ENCODE measurements around the gene PGA3.
"Not testable (repeated sequence)": the region's sequence is repeated elsewhere in the genome, so short reads cannot be mapped to it uniquely, and the experiment has no call there.

PGA3 gene

DNA sequence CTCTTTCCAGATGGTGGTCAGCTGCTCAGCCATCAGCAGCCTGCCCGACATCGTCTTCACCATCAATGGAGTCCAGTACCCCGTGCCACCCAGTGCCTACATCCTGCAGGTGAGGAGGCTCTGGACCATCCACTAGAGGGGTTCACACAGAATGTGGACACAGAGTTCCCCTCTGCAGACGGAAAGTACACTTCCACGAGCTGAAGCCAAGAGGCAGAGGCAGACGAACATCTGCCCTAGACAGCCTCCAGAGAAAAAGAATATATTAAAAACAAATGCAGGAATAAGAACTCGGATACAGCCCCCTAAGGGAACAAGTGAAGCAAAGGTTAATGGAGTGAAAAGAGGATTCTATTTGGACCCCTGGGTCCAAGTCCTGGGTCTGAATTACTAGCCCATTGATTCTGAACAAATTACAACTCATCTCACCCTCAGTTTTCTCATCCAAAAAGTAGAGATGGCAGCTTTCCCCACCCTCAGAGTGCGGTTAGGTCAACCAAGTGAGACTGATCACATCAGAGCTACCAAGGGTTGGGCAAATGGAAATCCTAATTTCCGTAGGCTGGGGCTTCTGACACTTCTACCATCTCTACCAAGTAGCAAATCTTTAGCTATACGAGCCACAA, 8.1 kb downstream of the PGA3 start:
- not testable (repeated sequence) for DNase-seq

DNA sequence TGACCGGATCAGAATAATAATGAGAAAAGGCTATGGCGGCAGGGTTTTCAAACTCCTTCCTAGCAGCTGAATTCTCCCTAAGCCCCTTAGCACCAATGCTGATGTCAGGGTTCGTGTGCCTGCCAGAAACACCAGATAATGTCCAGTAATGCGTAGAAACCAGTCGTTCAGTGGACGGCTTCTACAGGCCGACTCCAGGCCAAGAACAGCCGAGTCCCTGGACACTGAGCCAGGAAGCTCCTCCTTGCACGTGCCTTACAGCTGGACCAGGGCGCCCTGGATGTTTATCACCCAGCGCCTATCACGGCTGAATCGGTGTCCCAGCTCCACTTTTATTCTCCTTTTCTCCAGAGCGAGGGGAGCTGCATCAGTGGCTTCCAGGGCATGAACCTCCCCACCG, 8.9 kb downstream of the PGA3 start:
- DNase-seq, result not testable (repeated sequence)

DNA sequence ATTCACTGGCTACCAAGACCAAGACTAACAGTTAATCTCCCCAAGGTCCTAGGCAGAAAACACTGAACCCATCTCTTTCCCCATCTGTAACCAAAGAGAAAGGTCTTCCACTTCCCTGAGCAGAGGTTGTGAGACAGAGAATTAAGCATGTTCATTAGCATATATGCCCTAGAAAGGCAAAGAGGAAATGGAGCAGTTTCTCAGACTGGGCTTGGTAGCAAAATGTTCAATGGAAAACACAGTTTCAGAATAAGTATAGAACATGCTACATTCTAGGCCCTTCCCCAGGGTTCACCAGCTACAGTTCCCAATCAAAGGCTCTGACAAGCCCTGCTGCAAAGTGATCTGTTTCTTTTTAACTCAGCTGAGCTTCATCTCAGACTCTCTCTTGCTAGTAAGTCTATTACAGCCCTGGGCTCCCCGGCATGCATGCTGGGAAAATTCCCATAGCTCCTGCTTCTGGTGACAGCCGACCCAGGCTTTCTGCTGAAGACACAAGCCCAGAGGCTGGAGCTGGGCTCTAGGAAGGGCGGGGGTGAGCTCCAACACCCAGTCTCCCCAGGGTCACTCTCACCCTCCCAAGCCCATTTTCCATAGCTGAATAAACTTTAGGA, 10.5 kb downstream of the PGA3 start:
- not testable (repeated sequence) for DNase-seq

DNA sequence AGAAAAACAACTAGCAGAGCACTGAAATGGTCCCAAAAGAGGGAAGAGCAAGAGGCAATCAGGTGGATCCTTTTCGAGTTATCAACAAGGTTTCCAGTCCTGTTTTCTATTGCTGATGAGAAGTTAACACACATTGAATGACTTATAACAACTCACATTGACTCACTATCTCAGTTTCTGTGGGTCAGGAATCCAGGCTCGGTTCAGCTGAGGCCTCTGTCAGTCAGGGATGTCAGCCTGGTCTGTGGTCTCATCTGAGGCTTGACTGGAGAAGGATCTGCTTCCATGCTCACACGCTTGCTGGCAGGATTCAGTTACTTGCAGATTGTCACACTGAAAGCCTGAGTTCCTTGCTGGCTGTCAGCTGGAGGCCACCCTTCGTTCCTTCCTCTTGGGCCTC, 15.0 kb downstream of the PGA3 start:
- DNase-seq, result not testable (repeated sequence)

DNA sequence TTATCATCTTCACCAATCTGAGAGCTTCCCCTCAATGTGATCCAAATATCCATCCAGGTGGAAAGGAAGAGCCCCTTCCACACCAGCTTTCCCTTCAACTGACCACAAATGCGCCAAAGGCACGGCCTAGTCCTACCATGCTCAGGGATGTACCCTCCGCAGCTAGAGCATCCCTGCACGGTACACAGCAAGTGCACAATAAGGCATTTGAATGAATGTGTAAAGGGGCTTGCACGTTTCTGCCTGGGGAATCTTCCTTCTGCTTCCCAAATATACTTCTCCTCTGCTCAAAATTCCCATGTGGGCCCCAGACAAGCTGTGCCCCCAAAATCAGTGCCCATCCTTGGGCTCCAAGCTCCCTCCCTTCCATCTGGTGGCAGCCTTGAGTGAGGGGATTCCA, 15.7 kb downstream of the PGA3 start:
- DNase-seq, result not testable (repeated sequence)

DNA sequence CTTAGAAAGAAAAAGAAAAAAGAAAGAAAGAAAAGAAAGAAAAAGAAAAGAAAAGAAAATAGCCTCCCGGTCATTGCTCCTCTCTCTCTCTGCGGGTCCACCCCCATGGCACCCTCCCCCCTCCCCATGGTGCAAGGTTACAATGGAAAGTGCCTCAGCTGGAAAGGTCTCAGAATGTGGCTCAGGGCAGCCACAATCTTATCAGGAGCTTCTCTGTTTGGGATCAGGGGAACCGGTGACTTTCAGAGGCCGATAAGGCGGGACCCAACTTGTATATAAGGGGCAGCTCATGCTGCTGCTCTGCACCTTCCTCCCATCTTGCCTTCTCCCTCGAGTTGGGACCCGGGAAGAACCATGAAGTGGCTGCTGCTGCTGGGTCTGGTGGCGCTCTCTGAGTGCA, 18.7 kb downstream of the PGA3 start, which contains the start of gene PGA4:
Gene PGA4 (plus strand): TSS at position 301 of the 400 bp plus-strand sequence. CDS start 54 bp downstream, at position 355.
- DNase-seq, result not testable (repeated sequence)

DNA sequence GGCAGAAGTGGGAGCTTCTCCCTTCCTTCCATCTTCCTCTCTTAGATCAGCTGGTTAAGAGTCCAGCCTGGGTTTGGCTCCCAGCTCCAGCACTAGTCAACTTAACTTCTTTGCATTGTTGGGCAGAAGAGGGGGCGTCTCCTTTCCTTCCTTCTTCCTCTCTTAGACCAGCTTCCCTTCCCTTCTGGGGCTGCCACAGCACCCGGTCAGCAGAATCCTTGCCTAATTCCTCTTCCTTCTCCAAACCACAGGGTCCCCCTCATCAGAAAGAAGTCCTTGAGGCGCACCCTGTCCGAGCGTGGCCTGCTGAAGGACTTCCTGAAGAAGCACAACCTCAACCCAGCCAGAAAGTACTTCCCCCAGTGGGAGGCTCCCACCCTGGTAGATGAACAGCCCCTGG, 19.4 kb downstream of the PGA3 start:
- not testable (repeated sequence) for DNase-seq

DNA sequence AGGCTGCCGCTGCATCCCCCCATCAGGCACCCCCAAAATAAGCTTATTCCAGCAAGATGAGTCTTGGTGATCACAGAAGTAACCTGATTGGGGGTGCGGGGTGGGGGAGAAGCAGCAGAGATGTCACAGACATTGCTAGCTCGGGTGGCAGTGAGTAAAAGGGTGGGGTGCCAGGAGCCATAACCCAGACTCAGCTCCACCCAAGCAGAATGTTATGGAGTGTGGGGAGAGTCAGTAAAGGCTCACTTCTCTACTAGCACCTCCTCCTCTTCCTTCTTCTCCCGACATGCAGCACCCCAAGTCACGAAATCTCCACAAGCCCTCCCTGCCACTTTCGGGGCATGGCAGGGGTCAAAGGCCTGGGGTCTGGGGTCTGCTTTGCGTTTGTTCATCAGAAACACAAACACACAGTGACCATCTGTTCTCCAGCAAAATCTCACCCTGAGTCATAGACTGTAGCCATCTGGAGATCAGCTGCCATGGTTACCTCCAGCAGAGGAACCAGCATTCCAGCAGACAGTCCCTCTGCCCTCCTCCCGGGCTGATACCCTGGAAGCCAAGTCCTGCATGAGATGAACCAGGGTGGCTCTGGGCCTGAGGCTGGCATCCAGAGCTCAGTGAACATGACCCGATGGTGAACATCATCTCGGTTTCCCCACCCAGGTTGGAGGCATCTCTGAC, 23.3 kb downstream of the PGA3 start:
- DNase-seq, result not testable (repeated sequence)

DNA sequence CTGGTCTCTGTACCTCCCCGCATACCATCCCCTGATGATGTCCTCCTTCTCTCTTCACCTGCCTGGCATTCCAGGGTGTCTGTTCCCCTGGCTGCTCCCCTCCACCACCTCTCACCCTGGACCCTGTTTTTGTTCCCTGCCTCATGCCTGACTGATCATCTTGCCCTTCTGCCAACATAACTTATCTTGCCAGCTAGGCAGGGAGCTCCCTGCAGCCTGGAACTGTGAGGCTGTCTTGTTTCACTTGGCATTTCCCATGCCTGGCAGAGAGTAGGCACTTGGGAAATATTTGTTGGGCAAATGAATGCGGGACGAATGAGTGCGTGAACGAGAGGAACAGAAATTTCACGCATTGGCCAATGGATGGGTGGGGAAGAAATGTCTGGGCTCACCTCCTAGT, 26.1 kb downstream of the PGA3 start:
- DNase-seq, result not testable (repeated sequence)

DNA sequence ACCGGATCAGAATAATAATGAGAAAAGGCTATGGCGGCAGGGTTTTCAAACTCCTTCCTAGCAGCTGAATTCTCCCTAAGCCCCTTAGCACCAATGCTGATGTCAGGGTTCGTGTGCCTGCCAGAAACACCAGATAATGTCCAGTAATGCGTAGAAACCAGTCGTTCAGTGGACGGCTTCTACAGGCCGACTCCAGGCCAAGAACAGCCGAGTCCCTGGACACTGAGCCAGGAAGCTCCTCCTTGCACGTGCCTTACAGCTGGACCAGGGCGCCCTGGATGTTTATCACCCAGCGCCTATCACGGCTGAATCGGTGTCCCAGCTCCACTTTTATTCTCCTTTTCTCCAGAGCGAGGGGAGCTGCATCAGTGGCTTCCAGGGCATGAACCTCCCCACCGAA, 27.7 kb downstream of the PGA3 start:
- DNase-seq, result not testable (repeated sequence)

DNA sequence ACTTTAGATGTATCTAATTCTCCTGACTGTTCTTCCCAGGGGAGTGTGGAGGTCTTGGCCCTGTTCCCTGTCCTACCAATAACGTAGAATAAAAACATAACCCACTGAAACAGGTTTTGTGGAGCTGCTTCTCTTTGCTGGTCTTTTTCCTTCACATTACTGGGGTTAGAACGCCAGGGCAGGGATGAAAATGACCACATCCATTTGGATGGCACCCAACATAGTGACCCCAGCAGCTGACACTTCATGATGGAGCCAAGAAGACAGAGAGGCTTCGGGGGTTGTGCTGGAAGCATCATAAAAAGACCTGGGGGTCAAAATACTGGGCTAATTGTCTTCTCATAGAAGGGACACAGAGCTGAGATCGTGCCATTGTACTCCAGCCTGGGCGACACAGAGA, 28.3 kb downstream of the PGA3 start:
- DNase-seq, result not testable (repeated sequence)

DNA sequence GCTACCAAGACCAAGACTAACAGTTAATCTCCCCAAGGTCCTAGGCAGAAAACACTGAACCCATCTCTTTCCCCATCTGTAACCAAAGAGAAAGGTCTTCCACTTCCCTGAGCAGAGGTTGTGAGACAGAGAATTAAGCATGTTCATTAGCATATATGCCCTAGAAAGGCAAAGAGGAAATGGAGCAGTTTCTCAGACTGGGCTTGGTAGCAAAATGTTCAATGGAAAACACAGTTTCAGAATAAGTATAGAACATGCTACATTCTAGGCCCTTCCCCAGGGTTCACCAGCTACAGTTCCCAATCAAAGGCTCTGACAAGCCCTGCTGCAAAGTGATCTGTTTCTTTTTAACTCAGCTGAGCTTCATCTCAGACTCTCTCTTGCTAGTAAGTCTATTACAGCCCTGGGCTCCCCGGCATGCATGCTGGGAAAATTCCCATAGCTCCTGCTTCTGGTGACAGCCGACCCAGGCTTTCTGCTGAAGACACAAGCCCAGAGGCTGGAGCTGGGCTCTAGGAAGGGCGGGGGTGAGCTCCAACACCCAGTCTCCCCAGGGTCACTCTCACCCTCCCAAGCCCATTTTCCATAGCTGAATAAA, 29.3 kb downstream of the PGA3 start:
- not testable (repeated sequence) for DNase-seq

DNA sequence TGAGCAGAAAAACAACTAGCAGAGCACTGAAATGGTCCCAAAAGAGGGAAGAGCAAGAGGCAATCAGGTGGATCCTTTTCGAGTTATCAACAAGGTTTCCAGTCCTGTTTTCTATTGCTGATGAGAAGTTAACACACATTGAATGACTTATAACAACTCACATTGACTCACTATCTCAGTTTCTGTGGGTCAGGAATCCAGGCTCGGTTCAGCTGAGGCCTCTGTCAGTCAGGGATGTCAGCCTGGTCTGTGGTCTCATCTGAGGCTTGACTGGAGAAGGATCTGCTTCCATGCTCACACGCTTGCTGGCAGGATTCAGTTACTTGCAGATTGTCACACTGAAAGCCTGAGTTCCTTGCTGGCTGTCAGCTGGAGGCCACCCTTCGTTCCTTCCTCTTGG, 33.8 kb downstream of the PGA3 start:
- DNase-seq, result not testable (repeated sequence)

DNA sequence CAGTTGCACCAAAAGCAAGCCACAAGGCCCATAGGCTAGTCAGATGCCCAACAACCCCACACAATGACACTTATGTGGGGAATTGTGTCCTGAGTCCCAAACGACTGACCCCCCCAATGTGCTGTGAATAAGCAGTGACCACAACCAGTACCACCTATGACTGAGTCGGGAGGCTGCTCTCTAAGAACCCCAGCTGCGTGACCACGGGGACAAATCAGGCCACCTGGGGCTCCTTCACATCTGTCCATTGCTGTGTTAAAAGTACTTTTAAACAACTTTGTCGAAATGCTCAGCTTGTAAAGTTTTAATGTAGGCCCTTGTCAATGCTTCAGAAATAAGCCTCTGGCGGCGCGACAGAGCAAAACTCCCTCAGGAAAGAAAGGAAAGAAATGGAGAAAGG, 37.0 kb downstream of the PGA3 start:
- DNase-seq, result not testable (repeated sequence)

DNA sequence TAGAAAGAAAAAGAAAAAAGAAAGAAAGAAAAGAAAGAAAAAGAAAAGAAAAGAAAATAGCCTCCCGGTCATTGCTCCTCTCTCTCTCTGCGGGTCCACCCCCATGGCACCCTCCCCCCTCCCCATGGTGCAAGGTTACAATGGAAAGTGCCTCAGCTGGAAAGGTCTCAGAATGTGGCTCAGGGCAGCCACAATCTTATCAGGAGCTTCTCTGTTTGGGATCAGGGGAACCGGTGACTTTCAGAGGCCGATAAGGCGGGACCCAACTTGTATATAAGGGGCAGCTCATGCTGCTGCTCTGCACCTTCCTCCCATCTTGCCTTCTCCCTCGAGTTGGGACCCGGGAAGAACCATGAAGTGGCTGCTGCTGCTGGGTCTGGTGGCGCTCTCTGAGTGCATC, 37.6 kb downstream of the PGA3 start, which contains the start of gene PGA5:
Gene PGA5 (plus strand): TSS at position 301 of the 400 bp plus-strand sequence. CDS start 52 bp downstream, at position 353.
- not testable (repeated sequence) for DNase-seq

DNA sequence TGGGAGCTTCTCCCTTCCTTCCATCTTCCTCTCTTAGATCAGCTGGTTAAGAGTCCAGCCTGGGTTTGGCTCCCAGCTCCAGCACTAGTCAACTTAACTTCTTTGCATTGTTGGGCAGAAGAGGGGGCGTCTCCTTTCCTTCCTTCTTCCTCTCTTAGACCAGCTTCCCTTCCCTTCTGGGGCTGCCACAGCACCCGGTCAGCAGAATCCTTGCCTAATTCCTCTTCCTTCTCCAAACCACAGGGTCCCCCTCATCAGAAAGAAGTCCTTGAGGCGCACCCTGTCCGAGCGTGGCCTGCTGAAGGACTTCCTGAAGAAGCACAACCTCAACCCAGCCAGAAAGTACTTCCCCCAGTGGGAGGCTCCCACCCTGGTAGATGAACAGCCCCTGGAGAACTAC, 38.2 kb downstream of the PGA3 start:
- not testable (repeated sequence) for DNase-seq

DNA sequence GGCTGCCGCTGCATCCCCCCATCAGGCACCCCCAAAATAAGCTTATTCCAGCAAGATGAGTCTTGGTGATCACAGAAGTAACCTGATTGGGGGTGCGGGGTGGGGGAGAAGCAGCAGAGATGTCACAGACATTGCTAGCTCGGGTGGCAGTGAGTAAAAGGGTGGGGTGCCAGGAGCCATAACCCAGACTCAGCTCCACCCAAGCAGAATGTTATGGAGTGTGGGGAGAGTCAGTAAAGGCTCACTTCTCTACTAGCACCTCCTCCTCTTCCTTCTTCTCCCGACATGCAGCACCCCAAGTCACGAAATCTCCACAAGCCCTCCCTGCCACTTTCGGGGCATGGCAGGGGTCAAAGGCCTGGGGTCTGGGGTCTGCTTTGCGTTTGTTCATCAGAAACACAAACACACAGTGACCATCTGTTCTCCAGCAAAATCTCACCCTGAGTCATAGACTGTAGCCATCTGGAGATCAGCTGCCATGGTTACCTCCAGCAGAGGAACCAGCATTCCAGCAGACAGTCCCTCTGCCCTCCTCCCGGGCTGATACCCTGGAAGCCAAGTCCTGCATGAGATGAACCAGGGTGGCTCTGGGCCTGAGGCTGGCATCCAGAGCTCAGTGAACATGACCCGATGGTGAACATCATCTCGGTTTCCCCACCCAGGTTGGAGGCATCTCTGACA, 42.1 kb downstream of the PGA3 start:
- DNase-seq, result not testable (repeated sequence)

DNA sequence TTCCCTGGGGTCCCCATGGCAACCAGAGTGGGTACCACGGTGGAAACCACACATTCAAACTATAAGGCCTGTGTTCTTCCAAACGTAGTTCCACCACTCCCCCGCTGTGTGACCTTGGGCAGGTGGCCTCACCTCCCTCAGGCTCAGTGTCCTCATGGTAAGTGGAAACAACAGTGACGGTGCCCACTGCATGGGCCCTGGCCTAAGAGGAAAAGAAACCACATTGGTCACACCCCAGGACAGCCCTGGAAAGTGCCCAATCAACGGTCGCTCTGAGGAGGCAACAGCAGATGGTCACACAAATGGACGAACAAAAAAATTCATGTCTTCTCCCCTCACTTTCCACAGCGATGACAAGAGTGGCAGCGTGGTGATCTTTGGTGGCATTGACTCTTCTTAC, 44.8 kb downstream of the PGA3 start:
- DNase-seq, result not testable (repeated sequence)

DNA sequence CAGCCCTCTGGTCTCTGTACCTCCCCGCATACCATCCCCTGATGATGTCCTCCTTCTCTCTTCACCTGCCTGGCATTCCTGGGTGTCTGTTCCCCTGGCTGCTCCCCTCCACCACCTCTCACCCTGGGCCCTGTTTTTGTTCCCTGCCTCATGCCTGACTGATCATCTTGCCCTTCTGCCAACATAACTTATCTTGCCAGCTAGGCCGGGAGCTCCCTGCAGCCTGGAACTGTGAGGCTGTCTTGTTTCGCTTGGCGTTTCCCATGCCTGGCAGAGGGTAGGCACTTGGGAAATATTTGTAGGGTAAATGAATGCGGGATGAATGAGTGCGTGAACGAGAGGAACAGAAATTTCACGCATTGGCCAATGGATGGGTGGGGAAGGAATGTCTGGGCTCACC, 45.9 kb downstream of the PGA3 start:
- not testable (repeated sequence) for DNase-seq

DNA sequence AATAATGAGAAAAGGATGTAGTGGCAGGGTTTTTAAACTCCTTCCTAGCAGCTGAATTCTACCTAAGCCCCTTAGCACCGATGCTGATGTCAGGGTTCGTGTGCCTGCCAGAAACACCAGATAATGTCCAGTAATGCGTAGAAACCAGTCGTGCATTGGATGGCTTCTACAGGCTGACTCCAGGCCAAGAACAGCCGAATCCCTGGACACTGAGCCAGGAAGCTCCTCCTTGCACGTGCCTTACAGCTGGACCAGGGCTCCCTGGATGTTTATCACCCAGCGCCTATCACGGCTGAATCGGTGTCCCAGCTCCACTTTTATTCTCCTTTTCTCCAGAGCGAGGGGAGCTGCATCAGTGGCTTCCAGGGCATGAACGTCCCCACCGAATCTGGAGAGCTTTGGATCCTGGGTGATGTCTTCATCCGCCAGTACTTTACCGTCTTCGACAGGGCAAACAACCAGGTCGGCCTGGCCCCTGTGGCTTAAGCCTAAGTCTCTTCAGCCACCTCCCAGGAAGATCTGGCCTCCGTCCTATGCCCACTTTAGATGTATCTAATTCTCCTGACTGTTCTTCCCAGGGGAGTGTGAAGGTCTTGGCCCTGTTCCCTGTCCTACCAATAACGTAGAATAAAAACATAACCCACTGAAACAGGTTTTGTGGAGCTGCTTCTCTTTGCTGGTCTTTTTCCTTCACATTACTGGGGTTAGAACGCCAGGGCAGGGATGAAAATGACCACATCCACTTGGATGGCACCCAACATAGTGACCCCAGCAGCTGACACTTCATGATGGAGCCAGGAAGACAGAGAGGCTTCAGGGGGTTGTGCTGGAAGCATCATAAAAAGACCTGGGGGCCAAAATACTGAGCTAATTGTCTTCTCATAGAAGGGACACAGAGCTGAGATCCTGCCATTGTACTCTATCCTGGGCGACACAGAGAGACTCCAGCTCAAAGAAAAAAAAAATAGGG, 47.8 kb downstream of the PGA3 start:
- not testable (repeated sequence) for DNase-seq

DNA sequence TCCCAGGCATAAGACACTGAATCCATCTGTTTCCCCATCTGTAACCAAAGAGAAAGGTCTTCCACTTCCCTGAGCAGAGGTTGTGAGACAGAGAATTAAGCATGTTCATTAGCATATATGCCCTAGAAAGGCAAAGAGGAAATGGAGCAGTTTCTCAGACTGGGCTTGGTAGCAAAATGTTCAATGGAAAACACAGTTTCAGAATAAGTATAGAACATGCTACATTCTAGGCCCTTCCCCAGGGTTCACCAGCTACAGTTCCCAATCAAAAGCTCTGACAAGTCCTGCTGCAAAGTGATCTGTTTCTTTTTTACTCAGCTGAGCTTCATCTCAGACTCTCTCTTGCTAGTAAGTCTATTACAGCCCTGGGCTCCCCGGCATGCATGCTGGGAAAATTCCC, 49.0 kb downstream of the PGA3 start:
- DNase-seq, result not testable (repeated sequence)
